ENCODE measurements around the gene FLRT2. TPM values are rescaled to one million over a fixed set of nuclear protein-coding genes. Genes with fewer than 3 reads are reported as not detected.

FLRT2 gene
- total and polyA plus RNA-seq, 9 of the 15 experiments (the other 6 are each of a cell fraction or from before 2014, with no cell fraction given) = 0.02 TPM; not detected in 8

DNA sequence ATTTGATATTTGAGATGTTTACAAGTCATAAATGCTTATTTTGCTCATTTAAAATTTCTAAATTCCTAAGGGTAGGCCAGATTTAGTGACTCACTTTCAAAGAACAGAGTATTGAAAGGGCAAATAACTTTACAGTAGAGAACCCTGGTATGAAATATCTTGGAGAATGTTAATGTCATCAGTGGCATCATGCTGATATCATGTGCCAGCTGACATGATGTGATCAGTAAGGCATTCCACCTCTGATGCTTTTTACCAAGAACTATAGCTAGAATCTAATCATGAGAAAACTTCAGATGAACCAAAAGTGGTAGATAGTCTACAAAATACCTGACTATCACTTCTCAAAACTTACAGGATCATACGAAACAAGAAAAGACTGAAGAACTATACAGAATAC is 2.9 kb upstream of the FLRT2 start (continued):
- no peak for TF ChIP-seq TRIM28 (IDR thresholded peaks at IDR 0.05)
- TF ChIP-seq ZNF507 (tag; conservative IDR thresholded peaks at IDR 0.05) = no peak
- no peak for TF ChIP-seq ZKSCAN1 (IDR thresholded peaks at IDR 0.05; ENCODE audit: low read depth, low read length)
- TF ChIP-seq, protein P1, sequence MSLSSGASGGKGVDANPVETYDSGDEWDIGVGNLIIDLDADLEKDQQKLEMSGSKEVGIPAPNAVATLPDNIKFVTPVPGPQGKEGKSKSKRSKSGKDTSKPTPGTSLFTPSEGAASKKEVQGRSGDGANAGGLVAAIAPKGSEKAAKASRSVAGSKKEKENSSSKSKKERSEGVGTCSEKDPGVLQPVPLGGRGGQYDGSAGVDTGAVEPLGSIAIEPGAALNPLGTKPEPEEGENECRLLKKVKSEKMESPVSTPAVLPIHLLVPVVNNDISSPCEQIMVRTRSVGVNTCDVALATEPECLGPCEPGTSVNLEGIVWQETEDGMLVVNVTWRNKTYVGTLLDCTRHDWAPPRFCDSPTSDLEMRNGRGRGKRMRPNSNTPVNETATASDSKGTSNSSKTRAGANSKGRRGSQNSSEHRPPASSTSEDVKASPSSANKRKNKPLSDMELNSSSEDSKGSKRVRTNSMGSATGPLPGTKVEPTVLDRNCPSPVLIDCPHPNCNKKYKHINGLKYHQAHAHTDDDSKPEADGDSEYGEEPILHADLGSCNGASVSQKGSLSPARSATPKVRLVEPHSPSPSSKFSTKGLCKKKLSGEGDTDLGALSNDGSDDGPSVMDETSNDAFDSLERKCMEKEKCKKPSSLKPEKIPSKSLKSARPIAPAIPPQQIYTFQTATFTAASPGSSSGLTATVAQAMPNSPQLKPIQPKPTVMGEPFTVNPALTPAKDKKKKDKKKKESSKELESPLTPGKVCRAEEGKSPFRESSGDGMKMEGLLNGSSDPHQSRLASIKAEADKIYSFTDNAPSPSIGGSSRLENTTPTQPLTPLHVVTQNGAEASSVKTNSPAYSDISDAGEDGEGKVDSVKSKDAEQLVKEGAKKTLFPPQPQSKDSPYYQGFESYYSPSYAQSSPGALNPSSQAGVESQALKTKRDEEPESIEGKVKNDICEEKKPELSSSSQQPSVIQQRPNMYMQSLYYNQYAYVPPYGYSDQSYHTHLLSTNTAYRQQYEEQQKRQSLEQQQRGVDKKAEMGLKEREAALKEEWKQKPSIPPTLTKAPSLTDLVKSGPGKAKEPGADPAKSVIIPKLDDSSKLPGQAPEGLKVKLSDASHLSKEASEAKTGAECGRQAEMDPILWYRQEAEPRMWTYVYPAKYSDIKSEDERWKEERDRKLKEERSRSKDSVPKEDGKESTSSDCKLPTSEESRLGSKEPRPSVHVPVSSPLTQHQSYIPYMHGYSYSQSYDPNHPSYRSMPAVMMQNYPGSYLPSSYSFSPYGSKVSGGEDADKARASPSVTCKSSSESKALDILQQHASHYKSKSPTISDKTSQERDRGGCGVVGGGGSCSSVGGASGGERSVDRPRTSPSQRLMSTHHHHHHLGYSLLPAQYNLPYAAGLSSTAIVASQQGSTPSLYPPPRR (CRISPR knock-in tag; IDR thresholded peaks at IDR 0.05; ENCODE audit: borderline replicate concordance) = no peak

DNA sequence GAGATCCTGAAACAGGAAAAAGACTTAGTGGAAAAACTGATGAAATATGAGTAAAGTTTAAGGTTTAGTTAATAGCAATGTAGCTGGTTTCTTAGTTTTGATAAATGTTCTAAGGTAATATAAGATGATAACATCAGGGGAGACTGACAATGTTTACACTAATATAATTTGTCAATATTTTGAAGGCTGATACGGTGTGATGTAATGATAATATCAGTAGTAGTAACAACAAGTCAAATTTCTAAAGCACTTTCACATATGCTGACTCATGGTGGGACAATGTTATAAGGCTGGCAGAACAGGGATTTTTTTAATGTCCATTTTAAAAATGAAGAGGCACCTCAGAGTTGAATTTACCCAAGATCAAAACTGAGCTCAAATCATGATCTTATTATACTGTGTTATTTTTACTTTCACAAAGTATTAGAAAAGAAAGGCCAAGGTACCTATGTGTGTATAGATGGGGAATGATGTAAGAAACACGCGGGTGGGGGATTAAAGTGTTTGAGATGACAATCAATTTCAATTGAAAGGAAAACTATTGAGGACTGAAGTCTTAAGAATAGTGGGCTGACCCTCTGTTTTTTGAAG is 2.4 kb upstream of the FLRT2 start:
- Histone ChIP-seq H3K27me3 (ENCODE audit: control insufficient read depth in 2 of 2, insufficient read depth in 2 of 2, low read length in 2 of 2) (no peaks in the 10 kb centered on the region), H3K9me3 (replicated peaks; ENCODE audit: control insufficient read depth, insufficient read depth, low read depth, low read length) (no peaks in the 10 kb centered on the region), H3K4me1 (replicated peaks in 1 of 2; ENCODE audit: control insufficient read depth in 2 of 2, insufficient read depth in 2 of 2, low read length in 2 of 2) (no peaks in the 10 kb centered on the region), H3K27ac (ENCODE audit: extremely low read depth, low read depth, low read length) (no peak overlapping the region), H3K79me2 (ENCODE audit: control insufficient read depth, insufficient read depth, low read length) (no peaks in the 10 kb centered on the region), H2AFZ (ENCODE audit: low read depth, low read length) (no peak overlapping the region), H3K36me3 (ENCODE audit: control insufficient read depth, insufficient read depth, low read length) (no peaks in the 10 kb centered on the region), H3K9ac (ENCODE audit: insufficient read depth in 1 of 2, low read depth in 2 of 2, low read length in 2 of 2) (no peak overlapping the region), H3K4me3 (no peak overlapping the region), H4K20me1 (replicated peaks; ENCODE audit: control insufficient read depth, insufficient read depth, low read length) (no peaks in the 10 kb centered on the region), H3K4me2 (ENCODE audit: insufficient read depth, low read length) (no peak overlapping the region), H3K9me1 (ENCODE audit: control insufficient read depth, insufficient read depth, low read length) (no peaks in the 10 kb centered on the region)
- FAIRE-seq = no peak
- ATAC-seq = no peak
- no TSS peak for BruUV-seq (replicated peaks)
- intact Hi-C loops (cut with micrococcal nuclease) (no loop called here), in situ Hi-C loops (cut with MboI) (no loop called here)
- POLR2A ChIA-PET = no interaction called here
- CTCF ChIA-PET (ENCODE audit: low intra/inter-chr PET ratio) = no interaction called here
- DNase-seq (ENCODE audit: extremely low read depth in 1 of 4, low spot score in 3 of 4) = no peak
- WGBS (ENCODE audit: insufficient coverage, low coverage, missing lambda C conversion rate) = 0% methylated on average over 3 of the region's 3 CpGs
- TF ChIP-seq MYBL2 (IDR thresholded peaks at IDR 0.05; ENCODE audit: low read depth) (no peak), MYBL2 (CRISPR knock-in tag; IDR thresholded peaks at IDR 0.05; ENCODE audit: borderline replicate concordance) (no peak), RBM39 (optimal IDR thresholded peaks at IDR 0.05; ENCODE audit: low read depth, low read length) (no peak), ZNF551 (CRISPR knock-in tag; IDR thresholded peaks at IDR 0.05) (no peak), ZBTB8A (IDR thresholded peaks at IDR 0.05; ENCODE audit: partially characterized antibody) (no peak), ZNF830 (CRISPR knock-in tag; IDR thresholded peaks at IDR 0.05) (no peak)
- TF ChIP-seq, protein P2, sequence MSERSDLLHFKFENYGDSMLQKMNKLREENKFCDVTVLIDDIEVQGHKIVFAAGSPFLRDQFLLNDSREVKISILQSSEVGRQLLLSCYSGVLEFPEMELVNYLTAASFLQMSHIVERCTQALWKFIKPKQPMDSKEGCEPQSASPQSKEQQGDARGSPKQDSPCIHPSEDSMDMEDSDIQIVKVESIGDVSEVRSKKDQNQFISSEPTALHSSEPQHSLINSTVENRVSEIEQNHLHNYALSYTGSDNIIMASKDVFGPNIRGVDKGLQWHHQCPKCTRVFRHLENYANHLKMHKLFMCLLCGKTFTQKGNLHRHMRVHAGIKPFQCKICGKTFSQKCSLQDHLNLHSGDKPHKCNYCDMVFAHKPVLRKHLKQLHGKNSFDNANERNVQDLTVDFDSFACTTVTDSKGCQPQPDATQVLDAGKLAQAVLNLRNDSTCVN (CRISPR knock-in tag; IDR thresholded peaks at IDR 0.05) = no peak
- TF ChIP-seq, protein P3, sequence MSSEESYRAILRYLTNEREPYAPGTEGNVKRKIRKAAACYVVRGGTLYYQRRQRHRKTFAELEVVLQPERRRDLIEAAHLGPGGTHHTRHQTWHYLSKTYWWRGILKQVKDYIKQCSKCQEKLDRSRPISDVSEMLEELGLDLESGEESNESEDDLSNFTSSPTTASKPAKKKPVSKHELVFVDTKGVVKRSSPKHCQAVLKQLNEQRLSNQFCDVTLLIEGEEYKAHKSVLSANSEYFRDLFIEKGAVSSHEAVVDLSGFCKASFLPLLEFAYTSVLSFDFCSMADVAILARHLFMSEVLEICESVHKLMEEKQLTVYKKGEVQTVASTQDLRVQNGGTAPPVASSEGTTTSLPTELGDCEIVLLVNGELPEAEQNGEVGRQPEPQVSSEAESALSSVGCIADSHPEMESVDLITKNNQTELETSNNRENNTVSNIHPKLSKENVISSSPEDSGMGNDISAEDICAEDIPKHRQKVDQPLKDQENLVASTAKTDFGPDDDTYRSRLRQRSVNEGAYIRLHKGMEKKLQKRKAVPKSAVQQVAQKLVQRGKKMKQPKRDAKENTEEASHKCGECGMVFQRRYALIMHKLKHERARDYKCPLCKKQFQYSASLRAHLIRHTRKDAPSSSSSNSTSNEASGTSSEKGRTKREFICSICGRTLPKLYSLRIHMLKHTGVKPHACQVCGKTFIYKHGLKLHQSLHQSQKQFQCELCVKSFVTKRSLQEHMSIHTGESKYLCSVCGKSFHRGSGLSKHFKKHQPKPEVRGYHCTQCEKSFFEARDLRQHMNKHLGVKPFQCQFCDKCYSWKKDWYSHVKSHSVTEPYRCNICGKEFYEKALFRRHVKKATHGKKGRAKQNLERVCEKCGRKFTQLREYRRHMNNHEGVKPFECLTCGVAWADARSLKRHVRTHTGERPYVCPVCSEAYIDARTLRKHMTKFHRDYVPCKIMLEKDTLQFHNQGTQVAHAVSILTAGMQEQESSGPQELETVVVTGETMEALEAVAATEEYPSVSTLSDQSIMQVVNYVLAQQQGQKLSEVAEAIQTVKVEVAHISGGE (CRISPR knock-in tag; IDR thresholded peaks at IDR 0.05) = no peak

Data from K562 (cell line).